ENCODE measurements around the gene FOXRED2. TPM values are rescaled to one million over a fixed set of nuclear protein-coding genes. Genes with fewer than 3 reads are reported as not detected.
"Not testable (repeated sequence)": the region's sequence is repeated elsewhere in the genome, so short reads cannot be mapped to it uniquely, and the experiment has no call there.

Gene FOXRED2
- polyA plus RNA-seq, 1 experiment, result 2.4 TPM

DNA sequence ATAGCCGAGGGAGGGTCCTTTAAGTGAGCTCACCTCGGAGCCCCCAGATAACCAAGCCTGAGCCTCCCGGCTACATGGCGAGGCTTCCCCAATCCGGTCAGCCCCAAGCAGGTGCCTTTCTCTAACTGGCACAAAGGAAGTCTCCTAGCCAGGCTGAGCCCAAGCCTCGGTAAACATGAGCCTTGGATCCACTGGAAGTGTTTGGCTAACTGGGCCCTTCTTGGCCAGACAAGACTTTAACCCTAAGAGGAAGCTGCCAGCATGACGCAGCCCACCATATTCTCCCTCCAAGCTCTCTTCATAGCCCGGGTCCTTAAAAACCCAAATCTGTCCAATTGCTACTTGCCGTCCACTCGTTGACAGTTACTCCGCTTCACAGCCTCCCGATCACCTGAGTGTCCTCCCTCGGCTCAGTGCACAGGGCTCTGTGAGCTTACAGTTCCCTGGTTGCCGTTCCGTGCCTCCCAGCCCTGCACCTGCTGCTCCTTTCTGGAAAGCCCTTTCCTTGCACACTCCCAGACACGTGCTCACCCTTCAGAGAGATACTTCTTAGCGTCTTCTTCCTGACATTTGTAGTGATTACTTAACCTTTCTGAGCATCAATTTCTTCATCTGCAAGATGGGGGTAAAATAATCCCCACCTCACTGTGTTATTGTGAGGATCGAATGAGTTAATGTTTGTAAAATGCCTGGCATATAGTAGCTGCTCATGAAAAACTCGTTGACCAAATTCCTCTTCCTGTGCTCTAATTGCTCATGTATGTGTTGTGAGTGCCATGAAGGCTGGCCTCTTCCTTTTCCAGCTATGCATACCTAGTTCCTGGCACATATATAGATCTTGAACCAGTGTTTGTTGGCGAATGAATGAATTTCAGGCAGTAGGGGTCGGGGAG is 51.0 kb downstream of the FOXRED2 start:
- no peaks in the 10 kb centered on the region for H3K27me3 ChIP-seq (ENCODE audit: control insufficient read depth, insufficient read depth, low read length)
- peak overlapping the region; percentile 52 for H3K27ac ChIP-seq (ENCODE audit: low read depth, low read length)
- TF ChIP-seq, protein P1, sequence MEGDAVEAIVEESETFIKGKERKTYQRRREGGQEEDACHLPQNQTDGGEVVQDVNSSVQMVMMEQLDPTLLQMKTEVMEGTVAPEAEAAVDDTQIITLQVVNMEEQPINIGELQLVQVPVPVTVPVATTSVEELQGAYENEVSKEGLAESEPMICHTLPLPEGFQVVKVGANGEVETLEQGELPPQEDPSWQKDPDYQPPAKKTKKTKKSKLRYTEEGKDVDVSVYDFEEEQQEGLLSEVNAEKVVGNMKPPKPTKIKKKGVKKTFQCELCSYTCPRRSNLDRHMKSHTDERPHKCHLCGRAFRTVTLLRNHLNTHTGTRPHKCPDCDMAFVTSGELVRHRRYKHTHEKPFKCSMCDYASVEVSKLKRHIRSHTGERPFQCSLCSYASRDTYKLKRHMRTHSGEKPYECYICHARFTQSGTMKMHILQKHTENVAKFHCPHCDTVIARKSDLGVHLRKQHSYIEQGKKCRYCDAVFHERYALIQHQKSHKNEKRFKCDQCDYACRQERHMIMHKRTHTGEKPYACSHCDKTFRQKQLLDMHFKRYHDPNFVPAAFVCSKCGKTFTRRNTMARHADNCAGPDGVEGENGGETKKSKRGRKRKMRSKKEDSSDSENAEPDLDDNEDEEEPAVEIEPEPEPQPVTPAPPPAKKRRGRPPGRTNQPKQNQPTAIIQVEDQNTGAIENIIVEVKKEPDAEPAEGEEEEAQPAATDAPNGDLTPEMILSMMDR (IDR thresholded peaks at IDR 0.05; ENCODE audit: low read depth, low read length), result no peak
- CTCF ChIA-PET, result interaction anchor here (0.7 to 1.7 kb wide), 2 partner anchors 15 to 69 kb away, joined by 4 to 5 read pairs; no protein-coding TSS in a partner anchor
- H3K9me3 ChIP-seq (ENCODE audit: control insufficient read depth, insufficient read depth, low read length), result no peaks in the 10 kb centered on the region; the same call in 1 of the 2 replicates
- DNase-seq (ENCODE audit: low read depth, low spot score), result no peak
- POLR2A ChIA-PET, result interaction anchor here (0.6 to 1.6 kb wide), 5 partner anchors 10 to 80 kb away, joined by 3 to 18 read pairs (median 5); partner anchors contain the start of gene MYH9
- no peak overlapping the region for H3K4me3 ChIP-seq (ENCODE audit: low read depth, low read length)

DNA sequence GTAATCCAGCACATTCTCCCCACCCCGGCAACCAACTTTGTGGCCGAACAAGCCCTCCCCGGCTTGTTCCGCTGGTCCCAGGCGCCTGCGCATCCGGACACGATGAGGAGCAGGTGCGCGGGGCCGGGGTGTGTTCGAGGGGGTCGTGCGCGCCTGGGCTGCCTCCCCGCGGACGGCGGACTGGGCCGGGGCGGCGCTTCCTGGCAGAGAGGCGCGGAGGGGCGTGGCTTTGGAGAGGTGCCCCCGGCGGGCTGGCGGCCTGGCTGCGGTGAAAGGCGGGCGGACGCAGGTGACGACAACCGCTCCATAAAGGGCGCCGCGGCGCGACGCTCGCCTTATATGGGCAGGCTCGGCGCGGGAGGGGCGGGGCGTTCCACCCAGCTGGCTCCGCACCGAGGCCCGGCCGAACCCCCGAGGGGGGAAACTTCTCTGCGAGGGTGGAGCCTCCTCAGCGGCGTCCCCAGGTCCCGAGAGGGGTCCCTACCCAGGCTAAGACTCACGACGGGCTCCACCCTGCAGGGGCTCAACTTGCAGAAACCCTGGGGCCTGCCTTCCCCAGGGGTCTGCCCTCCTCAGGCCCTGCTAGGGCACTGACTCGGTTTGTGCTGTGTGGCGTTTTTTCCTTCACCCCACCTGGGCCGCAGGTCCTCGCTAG is 51.8 kb downstream of the FOXRED2 start:
- Histone ChIP-seq H3K27me3 (ENCODE audit: control insufficient read depth, insufficient read depth, low read length) (no peaks in the 10 kb centered on the region), H3K4me3 (ENCODE audit: low read depth, low read length) (peak overlapping the region; percentile 50), H3K27ac (ENCODE audit: low read depth, low read length) (peak overlapping the region; percentile 52), H3K9me3 (ENCODE audit: control insufficient read depth, insufficient read depth, low read length) (no peaks in the 10 kb centered on the region; the same call in 1 of the 2 replicates)
- peak; percentile 72 for DNase-seq (ENCODE audit: low read depth, low spot score)
- ChIA-PET POLR2A (interaction anchor here (0.6 to 1.6 kb wide), 5 partner anchors 10 to 77 kb away, joined by 3 to 18 read pairs (median 6); partner anchors contain the start of gene MYH9), CTCF (interaction anchor here (1.7 kb wide), 1 partner anchor 15 kb away, joined by 4 read pairs; no protein-coding TSS in a partner anchor)
- TF ChIP-seq, protein P1 (IDR thresholded peaks at IDR 0.05; ENCODE audit: low read depth, low read length), result peak; percentile 6; the same call in 1 of the 2 replicates

DNA sequence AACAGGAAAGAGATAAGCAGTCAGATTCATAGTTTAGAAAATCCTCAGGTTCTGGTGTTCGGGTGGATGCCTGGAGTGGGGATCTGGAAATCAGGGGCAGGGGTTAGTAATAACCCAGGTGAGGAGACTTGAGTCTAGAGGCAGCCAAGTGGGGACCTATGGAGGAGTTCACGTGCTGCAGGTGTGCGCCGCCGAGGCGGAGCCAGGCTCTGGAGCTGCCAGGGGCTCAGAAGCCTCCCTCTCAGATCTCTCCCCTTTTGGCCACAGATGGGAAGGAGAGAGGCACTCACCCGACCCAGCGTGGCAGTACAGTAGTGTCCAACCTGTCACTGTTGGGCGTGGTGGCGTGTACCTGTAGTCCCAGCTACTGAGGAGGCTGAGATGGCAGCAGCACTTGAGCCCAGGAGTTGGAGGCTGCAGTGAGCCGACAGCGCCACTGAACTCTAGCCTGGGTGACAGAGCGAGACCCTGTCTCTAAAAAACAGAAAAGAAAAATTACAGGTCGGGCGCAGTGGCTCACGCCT is 52.9 kb downstream of the FOXRED2 start:
- POLR2A ChIA-PET, result interaction anchor here (1.5 kb wide), 1 partner anchor 12 kb away, joined by 3 read pairs; no protein-coding TSS in a partner anchor

DNA sequence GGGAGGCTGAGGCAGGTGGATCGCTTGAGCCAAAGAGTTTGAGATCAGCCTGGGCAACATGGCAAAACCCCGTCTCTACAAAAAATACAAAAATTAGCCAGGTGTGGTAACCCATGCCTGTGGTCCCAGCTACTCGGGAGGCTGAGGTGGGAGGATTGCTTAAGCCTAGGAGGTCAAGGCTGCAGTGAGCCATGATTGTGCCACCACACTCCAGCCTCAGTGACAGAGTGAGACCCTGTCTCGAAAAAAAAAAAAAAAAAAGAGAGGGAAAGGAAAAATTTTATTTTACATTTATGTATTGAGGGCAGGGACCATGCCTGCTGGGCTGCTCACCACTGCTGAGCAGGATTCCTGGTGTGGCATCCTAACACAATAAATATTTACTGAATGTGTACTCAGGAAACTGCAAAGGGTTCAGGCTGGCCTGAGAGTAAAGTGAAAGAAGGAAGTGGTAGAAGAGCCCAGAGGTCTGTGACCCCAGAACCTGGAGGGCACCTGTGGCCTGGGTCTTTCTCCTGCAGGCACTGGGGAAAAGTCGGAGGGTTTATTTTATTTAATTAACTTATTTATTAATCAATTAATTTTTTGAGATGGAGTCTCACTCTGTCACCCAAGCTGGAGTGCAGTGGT is 53.7 kb downstream of the FOXRED2 start:
- DNase-seq (ENCODE audit: low read depth, low spot score); H3K27me3 ChIP-seq (ENCODE audit: control insufficient read depth, insufficient read depth, low read length); H3K9me3 ChIP-seq (ENCODE audit: control insufficient read depth, insufficient read depth, low read length); CTCF ChIA-PET; H3K4me3 ChIP-seq (ENCODE audit: low read depth, low read length); H3K27ac ChIP-seq (ENCODE audit: low read depth, low read length); POLR2A ChIA-PET: not testable (repeated sequence)

More for the DNA sequence above, 52.9 kb downstream of the FOXRED2 start:
- H3K27me3 ChIP-seq (ENCODE audit: control insufficient read depth, insufficient read depth, low read length), result no peaks in the 10 kb centered on the region
- TF ChIP-seq, protein P1 (IDR thresholded peaks at IDR 0.05; ENCODE audit: low read depth, low read length), result no peak
- no peak overlapping the region for H3K27ac ChIP-seq (ENCODE audit: low read depth, low read length)
- no peak for DNase-seq (ENCODE audit: low read depth, low spot score)
- CTCF ChIA-PET, result no interaction called here
- H3K9me3 ChIP-seq (ENCODE audit: control insufficient read depth, insufficient read depth, low read length), result no peaks in the 10 kb centered on the region; the same call in 1 of the 2 replicates
- H3K4me3 ChIP-seq (ENCODE audit: low read depth, low read length), result no peak overlapping the region

All from AG04450 (cell line).